IPS-11a (cell line): Measurements from ENCODE around the gene GNPDA2.
"Not testable (repeated sequence)": the region's sequence is repeated elsewhere in the genome, so short reads cannot be mapped to it uniquely, and the experiment has no call there.

Experiments used
- H3K4me3 ChIP-seq: one replicate; pipeline ENCODE4 v1.5.1; 2013; ENCODE audit warnings: low read depth, low read length, control low read depth

Gene GNPDA2

GRCh38 chr4:44726038-44726871, at the start of gene GNPDA2:
GNPDA2 (minus strand) TSS chr4:44726556; CDS start chr4:44722207, 4,349 bp downstream.
- peak within 1 kb of the TSS; percentile 68 for H3K4me3 ChIP-seq

GRCh38 chr4:44772340-44772739, 46.0 kb upstream of the GNPDA2 start:
- no peak overlapping the region for H3K4me3 ChIP-seq

- H3K4me3 ChIP-seq, result no peak overlapping the region
Measured at GRCh38 chr4:44771789-44772188, 45.4 kb upstream of the GNPDA2 start.

- no peak overlapping the region for H3K4me3 ChIP-seq
Measured at GRCh38 chr4:44766453-44766852, 40.1 kb upstream of the GNPDA2 start.

- H3K4me3 ChIP-seq, result no peak overlapping the region
Measured at GRCh38 chr4:44765116-44765515, 38.8 kb upstream of the GNPDA2 start.

- H3K4me3 ChIP-seq, result no peak overlapping the region
Measured at GRCh38 chr4:44761306-44761705, 35.0 kb upstream of the GNPDA2 start.

GRCh38 chr4:44760142-44760898, 34.0 kb upstream of the GNPDA2 start:
- no peak overlapping the region for H3K4me3 ChIP-seq

- H3K4me3 ChIP-seq, result no peak overlapping the region
Measured at GRCh38 chr4:44756559-44756958, 30.2 kb upstream of the GNPDA2 start.

GRCh38 chr4:44740201-44740600, 13.8 kb upstream of the GNPDA2 start:
- no peak overlapping the region for H3K4me3 ChIP-seq

GRCh38 chr4:44738615-44739014, 12.3 kb upstream of the GNPDA2 start:
- no peak overlapping the region for H3K4me3 ChIP-seq

GRCh38 chr4:44736900-44737299, 10.5 kb upstream of the GNPDA2 start:
- H3K4me3 ChIP-seq, result no peak overlapping the region

- not testable (repeated sequence) for H3K4me3 ChIP-seq
Measured at GRCh38 chr4:44728694-44729093, 2.3 kb upstream of the GNPDA2 start.

GRCh38 chr4:44727471-44727870, 1.1 kb upstream of the GNPDA2 start:
- H3K4me3 ChIP-seq, result no peak overlapping the region

GRCh38 chr4:44725726-44726037, 674 bp downstream of the GNPDA2 start:
- peak overlapping the region; percentile 68 for H3K4me3 ChIP-seq

- H3K4me3 ChIP-seq, result peak overlapping the region; percentile 68
Measured at GRCh38 chr4:44725166-44725565, 1.2 kb downstream of the GNPDA2 start.

- no peak overlapping the region for H3K4me3 ChIP-seq
Measured at GRCh38 chr4:44722001-44722400, 4.4 kb downstream of the GNPDA2 start.

- H3K4me3 ChIP-seq, result no peak overlapping the region
Measured at GRCh38 chr4:44720371-44720770, 6.0 kb downstream of the GNPDA2 start.

GRCh38 chr4:44716597-44716996, 9.8 kb downstream of the GNPDA2 start:
- no peak overlapping the region for H3K4me3 ChIP-seq

- no peak overlapping the region for H3K4me3 ChIP-seq
Measured at GRCh38 chr4:44713125-44713524, 13.2 kb downstream of the GNPDA2 start.

GRCh38 chr4:44704673-44705072, 21.7 kb downstream of the GNPDA2 start:
- no peak overlapping the region for H3K4me3 ChIP-seq

- no peak overlapping the region for H3K4me3 ChIP-seq
Measured at GRCh38 chr4:44701037-44701436, 25.3 kb downstream of the GNPDA2 start.

- H3K4me3 ChIP-seq, result no peak overlapping the region
Measured at GRCh38 chr4:44700427-44700826, 25.9 kb downstream of the GNPDA2 start.
